Fibroblast of lung (primary cell): ENCODE results near the gene UFC1.

Source experiments
- CTCF ChIP-seq, 2 donors: IDR thresholded peaks in 1 of 2; conservative IDR thresholded peaks in 1 of 2; 1 replicate in 1 of 2; 2 replicates in 1 of 2; pipeline ENCODE4 v1.5.1; 2011 to 2012; ENCODE audit warnings: low read length in 2 of 2, control low read depth in 1 of 2, inconsistent platforms in 1 of 2, low read depth in 1 of 2, mild to moderate bottlenecking in 1 of 2
- EZH2 ChIP-seq: IDR thresholded peaks from 2 replicates; pipeline ENCODE4 v1.5.1; 2012; ENCODE audit warnings: low read length, control low read depth, mild to moderate bottlenecking; ENCODE audit errors: missing control alignments

- TF ChIP-seq EZH2: no peak
- TF ChIP-seq CTCF (conservative IDR thresholded peaks at IDR 0.05 in 1 of 2, IDR thresholded peaks at IDR 0.05 in 1 of 2; ENCODE audit: low read depth in 1 of 2, low read length in 2 of 2): no peak
Measured at GRCh38 chr1:161199506-161200139, 45.8 kb downstream of the UFC1 start.
